GM18868 (cell line): ENCODE results near the gene BNIP5.
A peak's percentile ranks its signal among the peaks of the same experiment; 100 is the strongest.
"Not testable (repeated sequence)": the region's sequence is repeated elsewhere in the genome, so short reads cannot be mapped to it uniquely, and the experiment has no call there.

Experiments used
- ATAC-seq: cut with Tn5 transposase; IDR thresholded peaks from one replicate; pipeline ENCODE4 v1.9.1; 2021; ENCODE audit warnings: mild to moderate bottlenecking, moderate library complexity; ENCODE audit not compliant: unreplicated experiment

BNIP5 gene

GRCh38 chr6:36368421-36368820, 31.7 kb upstream of the BNIP5 start:
- no peak for ATAC-seq

GRCh38 chr6:36367743-36368142, 31.1 kb upstream of the BNIP5 start:
- ATAC-seq, result no peak

GRCh38 chr6:36364669-36365479, 28.2 kb upstream of the BNIP5 start:
- peak; percentile 68 for ATAC-seq

- ATAC-seq, result not testable (repeated sequence)
These were observed 27.5 kb upstream of the BNIP5 start for GRCh38 chr6:36364061-36364635.

GRCh38 chr6:36363371-36363752, 26.7 kb upstream of the BNIP5 start:
- not testable (repeated sequence) for ATAC-seq

GRCh38 chr6:36362551-36363370, 26.1 kb upstream of the BNIP5 start:
- no peak for ATAC-seq

GRCh38 chr6:36361071-36361470, 24.4 kb upstream of the BNIP5 start:
- ATAC-seq, result peak; percentile 24

- ATAC-seq, result peak; percentile 48
These were observed 23.8 kb upstream of the BNIP5 start for GRCh38 chr6:36360241-36361054.

- ATAC-seq, result peak; percentile 42
These were observed 21.7 kb upstream of the BNIP5 start for GRCh38 chr6:36358226-36358915.

GRCh38 chr6:36357872-36358225, 21.2 kb upstream of the BNIP5 start:
- peak; percentile 42 for ATAC-seq

- no peak for ATAC-seq
These were observed 19.1 kb upstream of the BNIP5 start for GRCh38 chr6:36355819-36356218.

GRCh38 chr6:36353411-36353915, 16.8 kb upstream of the BNIP5 start:
- ATAC-seq, result no peak

- no peak for ATAC-seq
These were observed 15.9 kb upstream of the BNIP5 start for GRCh38 chr6:36352477-36353157.

GRCh38 chr6:36350681-36351571, 14.2 kb upstream of the BNIP5 start:
- no peak for ATAC-seq

- no peak for ATAC-seq
These were observed 13.4 kb upstream of the BNIP5 start for GRCh38 chr6:36350082-36350481.

- no peak for ATAC-seq
These were observed 12.6 kb upstream of the BNIP5 start for GRCh38 chr6:36349240-36349639.

GRCh38 chr6:36347621-36348020, 10.9 kb upstream of the BNIP5 start:
- ATAC-seq, result no peak

GRCh38 chr6:36346486-36347273, 10.0 kb upstream of the BNIP5 start:
- no peak for ATAC-seq
